Measurements from ENCODE around the gene UNC93A.
"Not testable (repeated sequence)": the region's sequence is repeated elsewhere in the genome, so short reads cannot be mapped to it uniquely, and the experiment has no call there.

Gene UNC93A

DNA sequence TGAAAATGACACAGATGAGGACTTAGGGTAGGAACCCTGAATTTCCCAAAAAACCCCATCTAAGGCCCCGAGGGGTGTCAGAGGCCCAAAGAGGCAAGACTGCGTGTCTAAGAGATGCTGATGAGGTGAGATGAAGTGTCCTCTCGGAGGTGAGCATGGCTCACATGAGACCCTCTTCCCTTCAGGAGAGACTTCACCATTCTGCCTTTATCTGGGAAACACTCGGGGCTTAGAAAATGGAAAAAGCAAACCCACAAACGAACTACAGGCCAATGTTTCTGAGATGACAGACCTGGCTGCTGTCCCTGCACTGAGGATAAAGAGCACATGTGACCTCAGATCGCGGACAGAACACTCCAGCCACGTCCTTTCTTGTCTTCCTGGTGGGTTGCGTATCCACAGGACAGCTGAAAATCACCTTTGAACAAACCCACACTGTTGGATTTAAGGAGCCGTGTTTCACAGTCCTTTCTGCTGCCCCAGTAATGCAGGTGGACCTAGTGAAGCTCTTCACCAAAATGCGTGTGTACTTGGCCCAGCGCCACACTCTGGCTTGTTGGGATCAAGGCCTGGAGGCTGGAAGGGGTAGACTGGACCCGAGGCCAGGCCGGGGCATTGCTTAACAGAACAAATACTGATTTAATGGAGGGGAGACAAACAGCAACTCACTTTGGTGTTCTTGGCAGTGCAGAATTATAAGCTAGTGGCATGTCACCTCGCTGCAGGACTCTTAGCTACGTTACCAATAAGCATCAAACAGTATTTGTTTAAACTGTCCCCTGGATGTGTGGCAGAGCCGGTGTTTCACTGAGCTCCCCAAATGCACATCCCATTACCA is 18.5 kb downstream of the UNC93A start:
- DNase-seq (ENCODE audit: low spot score): not testable (repeated sequence)

- DNase-seq (ENCODE audit: low spot score): no peak
Measured at GRCh38 chr6:167311286-167311685, 20.2 kb downstream of the UNC93A start.

- not testable (repeated sequence) for DNase-seq (ENCODE audit: low spot score)
Measured at GRCh38 chr6:167311691-167312090, 20.6 kb downstream of the UNC93A start.

DNA sequence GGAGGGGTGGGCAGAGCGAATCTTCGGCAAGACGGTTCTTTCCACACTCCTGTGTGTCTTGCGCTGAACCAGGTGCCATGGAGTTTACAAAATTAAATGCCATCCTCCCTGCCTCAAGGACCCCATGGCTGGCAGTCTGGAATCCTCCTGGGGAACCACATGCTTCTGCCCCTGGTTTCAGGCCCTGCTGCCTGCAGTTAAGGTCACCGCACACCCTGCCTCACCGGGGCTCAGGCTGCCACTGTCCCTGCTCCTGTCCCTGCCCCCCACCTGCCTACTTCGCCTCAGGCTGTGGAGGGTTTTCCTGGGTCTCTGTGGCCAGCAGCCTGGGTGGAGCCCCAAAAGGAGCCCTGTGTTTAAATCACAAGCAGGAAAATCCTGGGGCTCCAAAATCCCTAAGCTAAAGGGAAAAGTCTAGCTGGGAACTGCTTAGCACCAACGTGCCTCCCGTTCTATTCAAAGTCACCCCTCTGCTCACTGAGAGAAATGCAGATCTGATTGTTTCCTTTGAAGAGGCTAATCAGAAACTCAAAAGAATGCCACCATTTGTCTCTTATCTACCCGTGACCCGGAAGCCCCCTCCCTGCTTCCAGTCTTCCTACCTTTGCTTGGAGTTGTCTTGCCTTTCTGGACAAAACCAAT is 23.2 kb downstream of the UNC93A start:
- DNase-seq (ENCODE audit: low spot score): no peak

DNA sequence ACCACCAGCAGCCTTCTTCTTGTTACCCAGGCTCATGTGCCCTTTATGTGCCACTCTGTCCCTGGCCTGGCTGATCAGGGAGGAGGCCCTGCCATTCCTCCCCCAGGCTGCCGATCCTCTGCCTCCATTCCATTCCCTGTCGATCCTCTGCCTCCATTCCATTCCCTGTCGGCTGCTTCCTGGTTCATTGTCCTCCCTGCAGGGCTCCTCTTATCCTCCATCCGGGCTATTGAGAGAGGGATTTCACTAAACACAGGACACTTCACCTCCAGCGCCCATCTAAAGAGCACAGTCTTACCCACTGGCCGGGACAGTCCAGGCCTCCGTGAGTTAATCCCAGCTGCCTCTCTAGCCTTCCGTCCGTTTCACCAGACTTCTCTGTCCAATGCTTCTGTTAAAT is 26.1 kb downstream of the UNC93A start:
- no peak for DNase-seq (ENCODE audit: low spot score)

DNA sequence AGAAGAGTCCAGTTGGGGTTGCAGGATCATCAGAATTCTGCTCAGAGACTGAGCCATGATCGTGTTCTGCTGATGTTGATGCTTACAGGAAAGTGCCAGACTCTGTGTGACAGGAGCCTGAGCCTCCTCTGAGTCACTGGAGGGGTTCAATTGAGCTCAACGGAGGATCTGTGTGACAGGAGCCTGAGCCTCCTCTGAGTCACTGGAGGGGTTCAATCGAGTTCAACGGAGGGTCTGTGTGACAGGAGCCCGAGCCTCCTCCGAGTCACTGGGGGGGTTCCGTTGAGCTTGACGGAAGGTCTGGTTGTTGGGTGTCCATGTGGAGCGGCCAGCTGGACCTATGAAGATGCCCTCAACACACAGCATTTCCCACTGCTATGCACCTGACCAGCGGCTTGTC is 27.2 kb downstream of the UNC93A start:
- not testable (repeated sequence) for DNase-seq (ENCODE audit: low spot score)

GRCh38 chr6:167318856-167319255 is 27.7 kb downstream of the UNC93A start:
- not testable (repeated sequence) for DNase-seq (ENCODE audit: low spot score)

DNA sequence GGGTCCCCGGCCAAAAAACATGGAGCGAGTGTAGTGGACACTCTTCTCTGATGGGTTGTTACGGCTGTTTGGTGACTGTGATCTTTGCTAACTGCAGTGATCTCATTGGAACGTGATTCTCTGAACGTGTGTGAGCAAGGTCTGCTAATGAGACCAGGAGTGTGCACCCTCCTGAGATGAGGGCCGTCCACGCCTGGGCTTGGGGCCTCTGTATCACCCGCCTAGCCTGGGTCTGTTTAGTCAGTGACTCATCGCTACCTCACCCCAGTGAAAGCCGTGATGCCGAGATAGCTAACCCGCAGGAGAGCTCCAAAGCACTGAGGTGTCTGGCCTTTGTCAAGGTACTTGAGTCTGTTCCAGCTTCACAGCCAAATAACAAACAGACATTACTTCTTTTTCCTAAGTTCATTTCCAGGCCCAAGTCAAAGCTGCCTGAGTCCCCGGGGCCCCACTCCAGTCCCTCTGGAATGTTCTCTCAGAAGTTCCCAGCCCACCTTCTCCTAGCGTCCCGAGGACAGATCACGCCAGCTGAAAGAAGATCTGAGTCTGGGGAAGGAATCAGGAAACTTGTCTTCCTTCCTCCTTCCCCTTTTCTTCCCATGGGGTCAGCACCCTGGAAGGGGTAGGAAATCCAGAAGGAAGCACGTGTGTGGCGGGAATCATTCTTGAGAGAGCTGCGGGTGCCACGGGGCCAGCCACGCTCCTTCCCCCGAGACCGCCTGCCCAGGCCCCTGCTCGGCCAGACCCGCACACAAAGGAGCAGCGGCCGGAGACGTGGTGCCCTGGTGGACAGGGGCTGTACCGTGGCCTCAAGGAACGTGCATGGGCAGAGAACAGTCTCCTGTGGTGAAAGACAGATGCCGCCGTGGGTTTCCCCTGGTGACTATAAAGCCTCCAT is 29.0 kb downstream of the UNC93A start:
- DNase-seq (ENCODE audit: low spot score): not testable (repeated sequence)

GRCh38 chr6:167320754-167321056 is 29.6 kb downstream of the UNC93A start:
- not testable (repeated sequence) for DNase-seq (ENCODE audit: low spot score)

DNA sequence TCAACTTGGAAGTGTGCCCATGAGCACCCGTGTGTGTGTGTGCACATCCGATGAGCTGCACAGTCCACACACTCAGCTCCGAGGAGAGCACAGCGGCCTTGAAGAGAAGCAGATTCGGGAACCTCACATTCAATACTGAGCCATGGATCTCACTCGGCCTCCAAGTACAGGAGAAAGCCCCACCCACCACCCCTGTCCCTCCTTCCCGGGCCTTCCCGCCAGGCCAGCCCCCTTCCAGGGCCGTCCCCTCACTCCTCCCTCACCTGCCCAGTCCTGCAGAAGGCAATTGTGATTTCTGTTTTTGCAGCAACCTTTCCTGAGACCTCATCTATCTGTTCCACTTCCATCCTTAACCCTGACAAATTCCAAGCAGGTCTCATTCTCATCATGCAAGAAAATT is 30.1 kb downstream of the UNC93A start:
- DNase-seq (ENCODE audit: low spot score): not testable (repeated sequence)

- DNase-seq (ENCODE audit: low spot score): no peak
Measured at GRCh38 chr6:167323111-167323510, 32.0 kb downstream of the UNC93A start.

GRCh38 chr6:167324111-167324510 is 33.0 kb downstream of the UNC93A start:
- DNase-seq (ENCODE audit: low spot score): no peak

GRCh38 chr6:167325766-167326165 is 34.7 kb downstream of the UNC93A start:
- no peak for DNase-seq (ENCODE audit: low spot score)

GRCh38 chr6:167327391-167327790 is 36.3 kb downstream of the UNC93A start:
- DNase-seq (ENCODE audit: low spot score): no peak

- no peak for DNase-seq (ENCODE audit: low spot score)
Measured at GRCh38 chr6:167328086-167328485, 37.0 kb downstream of the UNC93A start.

GRCh38 chr6:167329014-167329413 is 37.9 kb downstream of the UNC93A start:
- no peak for DNase-seq (ENCODE audit: low spot score)

DNA sequence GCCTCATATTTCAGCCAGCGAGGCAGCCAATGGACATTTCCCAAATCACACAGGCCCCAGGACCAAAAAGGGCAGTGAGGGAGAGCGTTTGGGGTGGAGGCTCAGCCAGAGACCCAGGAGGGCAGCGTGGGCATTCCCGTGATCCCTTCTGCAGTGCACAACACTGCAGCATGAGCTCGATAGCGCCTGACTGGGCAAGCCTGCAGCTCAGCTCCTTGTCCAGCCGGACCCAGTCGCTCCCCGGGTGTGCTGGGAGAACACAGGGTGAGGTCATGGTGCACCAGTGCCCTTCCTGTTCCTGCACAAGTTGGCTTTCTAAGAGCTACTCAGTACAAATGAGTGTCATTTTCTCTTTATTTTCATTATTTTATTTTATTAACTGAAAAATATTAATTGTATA is 39.6 kb downstream of the UNC93A start:
- no peak for DNase-seq (ENCODE audit: low spot score)

GRCh38 chr6:167331565-167331964 is 40.5 kb downstream of the UNC93A start:
- DNase-seq (ENCODE audit: low spot score): no peak

- no peak for DNase-seq (ENCODE audit: low spot score)
Measured at GRCh38 chr6:167336844-167337630, 45.9 kb downstream of the UNC93A start.

DNA sequence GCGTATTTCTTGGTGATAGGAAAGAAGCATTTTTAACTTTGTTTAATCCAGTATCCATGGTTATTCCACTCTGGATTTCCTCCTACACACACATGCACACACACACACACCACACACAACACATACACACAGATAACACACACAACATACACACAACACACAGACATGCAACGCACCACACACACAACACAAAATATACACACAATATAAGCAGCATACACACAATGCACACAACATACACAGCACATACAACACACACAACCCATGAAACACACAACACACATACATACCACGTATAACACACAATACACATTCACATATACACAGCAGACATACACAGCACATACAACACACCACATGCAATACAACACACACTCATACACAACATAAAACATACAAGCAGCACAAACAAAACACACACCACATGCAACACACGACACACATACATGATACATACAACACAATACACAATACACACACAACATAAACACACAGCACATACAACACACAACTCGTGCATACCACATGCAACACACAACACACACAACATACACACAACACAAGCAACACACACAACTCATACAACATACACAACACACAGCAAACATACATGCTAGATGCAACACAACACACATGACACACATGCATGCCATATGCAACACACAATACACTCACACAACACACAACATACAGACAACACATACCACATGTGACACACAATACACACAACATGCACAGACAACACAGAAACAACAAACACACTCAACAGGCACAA is 46.7 kb downstream of the UNC93A start:
- no peak for DNase-seq (ENCODE audit: low spot score)

DNA sequence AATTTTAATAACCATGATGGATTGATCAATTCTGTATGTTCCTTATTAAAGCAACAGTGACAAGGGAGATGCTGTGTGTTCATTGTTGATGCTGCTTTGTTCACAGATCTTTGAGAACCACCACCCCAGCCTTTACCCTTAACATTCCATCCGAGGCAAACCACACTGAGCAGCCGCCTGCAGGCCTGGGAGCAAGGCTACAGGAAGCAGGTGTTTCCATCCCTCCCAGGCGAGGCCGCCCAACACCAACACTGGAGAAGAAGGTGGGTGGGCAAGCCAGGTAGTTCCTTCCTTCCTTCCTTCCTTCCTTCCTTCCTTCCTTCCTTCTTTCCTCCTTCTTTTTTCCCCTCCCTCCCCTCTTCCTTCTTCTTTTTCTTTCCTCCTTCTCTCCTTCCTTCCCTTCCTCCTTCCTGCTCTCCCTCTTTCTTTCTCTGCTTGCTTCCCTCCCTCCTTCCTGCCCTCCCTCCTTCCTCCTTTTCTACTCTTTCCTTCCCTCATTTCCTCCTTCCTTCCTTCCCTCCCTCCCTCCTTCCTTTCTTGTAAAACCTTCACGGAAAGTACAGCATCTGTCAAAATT is 47.5 kb downstream of the UNC93A start:
- DNase-seq (ENCODE audit: low spot score): no peak
